HG03095 (cell line): ENCODE results near the gene MAVS.
"Not testable (repeated sequence)": the region's sequence is repeated elsewhere in the genome, so short reads cannot be mapped to it uniquely, and the experiment has no call there.

Experiments
- ATAC-seq: cut with Tn5 transposase; IDR thresholded peaks from one replicate; pipeline ENCODE4 v1.9.1; 2021; ENCODE audit warnings: moderate library complexity; ENCODE audit not compliant: unreplicated experiment

The MAVS gene

GRCh38 chr20:3814928-3815495 lies 31.6 kb upstream of the MAVS start:
- no peak for ATAC-seq

GRCh38 chr20:3815703-3816315 lies 30.8 kb upstream of the MAVS start:
- ATAC-seq: no peak

GRCh38 chr20:3818155-3819151 lies 28.2 kb upstream of the MAVS start:
- ATAC-seq: no peak

- no peak for ATAC-seq
These were observed 27.1 kb upstream of the MAVS start for GRCh38 chr20:3819411-3820047.

- ATAC-seq: peak; percentile 79
These were observed 26.4 kb upstream of the MAVS start, which contains the start of gene AP5S1 for GRCh38 chr20:3820048-3820900. Gene AP5S1 (plus strand): TSS chr20:3820547. CDS start chr20:3822118, 1,571 bp downstream.

- ATAC-seq: peak; percentile 10
These were observed 25.5 kb upstream of the MAVS start for GRCh38 chr20:3820901-3821727.

GRCh38 chr20:3821996-3822395 lies 24.6 kb upstream of the MAVS start:
- no peak for ATAC-seq

GRCh38 chr20:3823881-3824280 lies 22.8 kb upstream of the MAVS start:
- ATAC-seq: no peak

- no peak for ATAC-seq
These were observed 21.1 kb upstream of the MAVS start for GRCh38 chr20:3825526-3825925.

- ATAC-seq: no peak
These were observed 20.2 kb upstream of the MAVS start for GRCh38 chr20:3826420-3826819.

GRCh38 chr20:3828798-3829197 lies 17.8 kb upstream of the MAVS start:
- ATAC-seq: no peak

GRCh38 chr20:3829891-3830290 lies 16.7 kb upstream of the MAVS start:
- not testable (repeated sequence) for ATAC-seq

- ATAC-seq: no peak
These were observed 10.5 kb upstream of the MAVS start for GRCh38 chr20:3836132-3836531.

- ATAC-seq: no peak
These were observed 7.3 kb upstream of the MAVS start for GRCh38 chr20:3839328-3839727.

- not testable (repeated sequence) for ATAC-seq
These were observed 6.4 kb upstream of the MAVS start for GRCh38 chr20:3840201-3840600.

- no peak for ATAC-seq
These were observed 4.2 kb upstream of the MAVS start for GRCh38 chr20:3842348-3842930.

GRCh38 chr20:3843490-3843889 lies 3.1 kb upstream of the MAVS start:
- no peak for ATAC-seq

- ATAC-seq: not testable (repeated sequence)
These were observed 2.5 kb upstream of the MAVS start for GRCh38 chr20:3843990-3844619.

GRCh38 chr20:3846378-3846739 lies 275 bp upstream of the MAVS start:
- ATAC-seq: no peak
